Skeletal muscle satellite cell (primary cell): ENCODE data around the gene PTPN11. TPM values are rescaled to one million over a fixed set of nuclear protein-coding genes. Genes with fewer than 3 reads are reported as not detected.
A peak's percentile ranks its signal among the peaks of the same experiment; 100 is the strongest.

Experiments used
- H3K27me3 ChIP-seq: 2 replicates; pipeline ENCODE4 v1.7.0; 2013; ENCODE audit warnings: low read length; ENCODE audit not compliant: control insufficient read depth, insufficient read depth
- H3K36me3 ChIP-seq: 2 replicates; pipeline ENCODE4 v1.7.0; 2013; ENCODE audit warnings: mild to moderate bottlenecking, control low read depth, low read length; ENCODE audit not compliant: insufficient read depth
- H3K4me1 ChIP-seq: 2 replicates; pipeline ENCODE4 v1.7.0; 2013; ENCODE audit warnings: low read length; ENCODE audit not compliant: control insufficient read depth, insufficient read depth
- H3K4me2 ChIP-seq: 2 replicates; pipeline ENCODE4 v1.7.0; 2013; ENCODE audit warnings: mild to moderate bottlenecking, low read length
- H3K4me3 ChIP-seq: 2 replicates; pipeline ENCODE4 v1.7.0; 2013; ENCODE audit warnings: low read length
- H3K9ac ChIP-seq: 2 replicates; pipeline ENCODE4 v1.7.0; 2013; ENCODE audit warnings: mild to moderate bottlenecking, low read depth, low read length, moderate library complexity
- H3K9me3 ChIP-seq: replicated peaks from 2 replicates; pipeline ENCODE4 v1.7.0; 2013; ENCODE audit warnings: mild to moderate bottlenecking, control low read depth, low read length
- total RNA-seq: library from RNA; depleted of rRNA; stranded (reverse); fragments of >200 nt; gene quantifications from 2 replicates; pipeline ENCODE4 v1.2.3, GENCODE V29; 2012; rRNA removed

The PTPN11 gene
- total RNA-seq = 81.0 and 112 TPM in 2 replicates

DNA sequence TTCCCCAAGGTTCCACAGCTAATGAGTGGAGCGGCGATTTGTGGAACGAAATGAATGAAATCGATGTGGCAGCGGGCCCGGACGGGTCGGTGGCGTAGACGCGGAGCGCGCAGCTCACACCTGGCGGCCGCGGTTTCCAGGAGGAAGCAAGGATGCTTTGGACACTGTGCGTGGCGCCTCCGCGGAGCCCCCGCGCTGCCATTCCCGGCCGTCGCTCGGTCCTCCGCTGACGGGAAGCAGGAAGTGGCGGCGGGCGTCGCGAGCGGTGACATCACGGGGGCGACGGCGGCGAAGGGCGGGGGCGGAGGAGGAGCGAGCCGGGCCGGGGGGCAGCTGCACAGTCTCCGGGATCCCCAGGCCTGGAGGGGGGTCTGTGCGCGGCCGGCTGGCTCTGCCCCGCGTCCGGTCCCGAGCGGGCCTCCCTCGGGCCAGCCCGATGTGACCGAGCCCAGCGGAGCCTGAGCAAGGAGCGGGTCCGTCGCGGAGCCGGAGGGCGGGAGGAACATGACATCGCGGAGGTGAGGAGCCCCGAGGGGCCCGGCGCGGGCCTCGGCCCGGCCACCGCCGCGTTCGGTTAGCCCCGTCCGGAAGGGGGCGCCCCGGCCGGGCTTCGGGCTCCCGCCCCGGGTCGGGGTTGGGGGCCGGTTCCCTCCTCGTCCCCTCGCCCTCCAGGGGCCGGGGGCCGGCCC is at the start of gene PTPN11:
Gene PTPN11 (plus strand): TSS at position 340 of the 689 bp plus-strand sequence. CDS start 165 bp downstream, at position 505.
- Histone ChIP-seq H3K4me3 (peak within 1 kb of the TSS; percentile 96), H3K4me1 (peaks cover 18% of the 10 kb centered on the region), H3K9me3 (no peaks in the 10 kb centered on the region), H3K27me3 (no peaks in the 10 kb centered on the region), H3K9ac (peak within 1 kb of the TSS; percentile 98), H3K36me3 (no peaks in the 10 kb centered on the region), H3K4me2 (peak within 1 kb of the TSS; percentile 90)

DNA sequence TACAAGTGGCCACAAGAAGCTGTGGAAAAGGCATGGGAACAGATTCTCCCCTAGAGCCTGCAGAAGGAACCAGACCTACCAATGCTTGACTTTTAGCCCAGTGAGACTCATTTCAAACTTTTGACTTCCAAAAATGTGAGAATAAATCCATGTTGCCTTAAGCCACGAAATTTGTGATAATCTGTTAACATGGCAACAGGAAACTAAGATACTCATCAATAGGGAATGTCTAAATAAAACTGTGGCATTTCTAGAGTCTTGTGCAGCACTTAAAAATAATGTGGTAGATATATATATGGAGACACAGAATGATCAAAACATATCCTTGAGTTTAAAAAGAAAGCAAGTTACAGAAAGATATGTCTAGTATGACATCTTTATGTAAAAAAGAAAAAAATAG is 48.5 kb upstream of the PTPN11 start:
- Histone ChIP-seq H3K4me1 (no peaks in the 10 kb centered on the region), H3K27me3 (no peaks in the 10 kb centered on the region), H3K4me2 (no peak overlapping the region), H3K9ac (no peak overlapping the region), H3K4me3 (no peak overlapping the region), H3K36me3 (no peaks in the 10 kb centered on the region), H3K9me3 (no peaks in the 10 kb centered on the region)

DNA sequence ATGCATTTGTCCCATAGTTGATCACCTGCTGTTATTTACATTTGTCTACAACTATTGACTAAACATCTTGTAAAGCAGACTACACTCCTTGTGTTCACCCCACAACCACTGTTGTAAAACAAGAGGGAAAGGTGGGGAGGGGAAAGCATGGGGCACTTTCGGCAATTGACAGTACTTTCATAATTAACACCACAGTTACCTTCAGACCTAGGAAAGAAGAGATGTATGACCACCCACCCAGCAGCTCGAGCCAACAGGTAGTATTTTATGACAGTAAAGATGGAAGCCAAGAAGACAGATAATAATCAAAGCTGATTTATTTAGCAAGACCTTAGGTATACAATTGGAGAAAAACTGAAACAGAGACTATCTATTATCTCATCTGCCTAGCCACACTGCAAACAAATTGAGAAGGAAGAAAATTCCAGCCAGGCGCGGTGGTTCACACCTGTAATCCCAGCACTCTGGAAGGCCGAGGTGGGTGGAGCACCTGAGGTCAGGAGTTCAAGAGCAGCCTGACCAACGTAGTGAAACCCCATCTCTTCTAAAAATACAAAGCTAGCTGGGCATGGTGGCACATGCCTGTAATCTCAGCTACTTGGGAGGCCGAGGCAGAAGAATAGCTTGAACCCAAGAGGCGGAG is 47.8 kb upstream of the PTPN11 start:
- Histone ChIP-seq H3K4me2 (no peak overlapping the region), H3K9me3 (no peaks in the 10 kb centered on the region), H3K4me1 (no peaks in the 10 kb centered on the region), H3K4me3 (no peak overlapping the region), H3K9ac (no peak overlapping the region), H3K36me3 (no peaks in the 10 kb centered on the region), H3K27me3 (no peaks in the 10 kb centered on the region)

DNA sequence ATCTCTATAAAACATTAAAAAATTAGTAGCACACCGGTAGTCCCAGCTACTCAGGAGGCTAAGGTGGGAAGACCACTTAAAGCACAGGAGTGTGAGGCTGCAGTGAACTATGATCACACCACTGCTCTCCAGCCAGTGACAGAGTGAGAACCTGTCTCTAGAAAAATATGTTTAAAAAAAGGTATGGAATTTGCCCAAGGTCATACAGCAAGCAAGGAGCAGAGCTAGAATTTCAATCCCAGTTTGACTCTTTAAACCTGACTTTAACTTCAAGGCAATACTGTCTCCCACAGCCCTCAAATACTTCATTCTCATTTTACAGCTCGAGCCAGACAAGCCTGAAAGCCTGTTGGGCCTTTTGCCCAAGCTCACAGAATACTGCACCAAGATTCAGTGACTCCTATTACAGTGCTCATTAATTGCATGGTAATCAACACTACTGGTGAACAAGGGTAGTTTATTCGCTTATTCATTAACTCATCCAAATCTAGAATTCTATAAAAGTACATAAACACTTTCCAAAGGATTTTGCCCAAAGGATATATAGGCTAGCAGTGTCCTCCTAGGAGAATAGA is 44.5 kb upstream of the PTPN11 start:
- H3K9ac ChIP-seq = no peak overlapping the region
- no peaks in the 10 kb centered on the region for H3K9me3 ChIP-seq
- no peaks in the 10 kb centered on the region for H3K27me3 ChIP-seq
- no peaks in the 10 kb centered on the region for H3K4me1 ChIP-seq
- H3K4me2 ChIP-seq = no peak overlapping the region
- no peaks in the 10 kb centered on the region for H3K36me3 ChIP-seq
- no peak overlapping the region for H3K4me3 ChIP-seq

DNA sequence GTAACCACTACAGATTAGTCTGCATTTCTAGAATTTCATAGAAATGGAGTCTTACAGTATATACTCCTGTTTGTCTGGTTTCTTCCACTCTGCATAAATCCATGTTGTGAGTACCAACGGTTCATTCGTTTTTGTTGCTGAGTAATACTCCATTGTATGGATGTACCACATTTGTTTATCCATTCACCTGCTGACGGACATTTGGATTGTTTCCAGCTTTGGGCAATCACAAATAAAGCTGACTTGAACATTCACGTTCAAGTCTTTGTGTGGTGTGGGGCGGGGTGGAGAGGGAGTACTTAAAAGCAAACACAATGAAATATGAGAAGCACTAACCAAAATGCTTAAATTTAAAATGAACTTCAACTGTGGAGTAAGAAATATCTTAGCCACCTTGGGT is 43.6 kb upstream of the PTPN11 start:
- no peaks in the 10 kb centered on the region for H3K4me1 ChIP-seq
- H3K36me3 ChIP-seq = no peaks in the 10 kb centered on the region
- H3K9me3 ChIP-seq = no peaks in the 10 kb centered on the region
- no peak overlapping the region for H3K4me3 ChIP-seq
- H3K9ac ChIP-seq = no peak overlapping the region
- no peak overlapping the region for H3K4me2 ChIP-seq
- H3K27me3 ChIP-seq = no peaks in the 10 kb centered on the region

DNA sequence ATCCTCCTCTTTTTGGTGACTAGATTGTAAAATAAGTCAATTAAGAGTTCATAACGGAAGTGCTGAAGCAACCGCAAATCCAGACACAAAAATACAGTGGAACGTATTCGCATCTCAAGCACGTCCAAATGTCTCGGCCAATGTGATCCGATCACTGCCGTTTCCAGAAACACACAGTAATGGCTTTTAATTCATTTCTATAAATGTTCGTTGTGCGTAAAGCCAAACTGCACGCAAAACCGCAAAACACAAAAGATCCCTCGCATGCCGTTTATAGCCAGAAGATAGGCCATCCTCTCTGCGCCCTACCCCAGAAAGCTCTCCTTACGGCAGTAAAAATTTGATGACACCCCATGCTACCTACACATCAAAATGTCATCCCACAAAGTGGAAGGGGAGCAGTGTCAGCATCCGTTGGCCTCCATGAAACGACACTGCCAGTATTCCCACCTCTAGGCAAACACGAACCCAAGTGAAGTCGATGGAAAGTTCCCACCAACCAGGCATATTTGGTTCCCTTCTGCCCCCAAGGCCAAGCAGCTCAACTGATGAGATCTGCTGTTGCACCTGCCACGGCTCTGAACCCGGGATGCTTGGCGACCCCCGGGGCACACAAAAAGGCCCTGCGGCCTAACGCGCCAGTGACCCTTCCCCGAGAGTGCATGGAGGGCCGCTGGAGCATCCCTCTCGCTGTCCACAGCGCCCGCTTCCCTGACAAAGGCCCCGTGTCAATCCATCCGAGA is 37.9 kb upstream of the PTPN11 start:
- H3K27me3 ChIP-seq = no peaks in the 10 kb centered on the region
- H3K4me3 ChIP-seq = peak overlapping the region; percentile 93
- H3K4me1 ChIP-seq = peaks cover 8% of the 10 kb centered on the region
- H3K36me3 ChIP-seq = no peaks in the 10 kb centered on the region
- H3K9me3 ChIP-seq = no peaks in the 10 kb centered on the region
- H3K4me2 ChIP-seq = peak overlapping the region; percentile 85
- H3K9ac ChIP-seq = peak overlapping the region; percentile 88

DNA sequence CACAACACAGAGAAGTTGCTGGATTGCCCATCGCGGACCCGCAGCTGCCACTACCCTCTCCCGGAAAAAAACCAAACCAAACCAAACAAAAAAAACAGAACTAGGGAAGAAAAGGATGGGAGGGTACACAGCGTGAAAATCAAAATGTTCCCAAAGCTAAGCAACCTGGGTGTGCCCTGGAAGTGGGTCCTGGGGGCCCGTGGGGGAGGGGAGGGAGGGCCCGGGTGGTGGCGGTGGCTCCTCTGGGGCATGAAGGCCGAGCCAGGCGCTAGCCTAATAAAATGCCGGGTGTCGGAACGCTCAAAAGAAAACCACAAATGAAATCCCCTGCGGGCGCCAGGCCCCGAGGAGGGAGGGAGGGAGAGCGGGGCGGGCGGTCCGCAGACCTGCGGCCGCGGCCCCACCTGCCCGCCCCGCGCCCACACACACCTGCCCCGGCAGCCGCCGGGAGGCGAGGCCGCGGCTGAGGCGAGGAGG is 37.3 kb upstream of the PTPN11 start:
- Histone ChIP-seq H3K9me3 (no peaks in the 10 kb centered on the region), H3K4me3 (peak overlapping the region; percentile 93), H3K4me2 (peak overlapping the region; percentile 85), H3K9ac (peak overlapping the region; percentile 88), H3K27me3 (no peaks in the 10 kb centered on the region), H3K4me1 (peaks cover 8% of the 10 kb centered on the region), H3K36me3 (no peaks in the 10 kb centered on the region)

DNA sequence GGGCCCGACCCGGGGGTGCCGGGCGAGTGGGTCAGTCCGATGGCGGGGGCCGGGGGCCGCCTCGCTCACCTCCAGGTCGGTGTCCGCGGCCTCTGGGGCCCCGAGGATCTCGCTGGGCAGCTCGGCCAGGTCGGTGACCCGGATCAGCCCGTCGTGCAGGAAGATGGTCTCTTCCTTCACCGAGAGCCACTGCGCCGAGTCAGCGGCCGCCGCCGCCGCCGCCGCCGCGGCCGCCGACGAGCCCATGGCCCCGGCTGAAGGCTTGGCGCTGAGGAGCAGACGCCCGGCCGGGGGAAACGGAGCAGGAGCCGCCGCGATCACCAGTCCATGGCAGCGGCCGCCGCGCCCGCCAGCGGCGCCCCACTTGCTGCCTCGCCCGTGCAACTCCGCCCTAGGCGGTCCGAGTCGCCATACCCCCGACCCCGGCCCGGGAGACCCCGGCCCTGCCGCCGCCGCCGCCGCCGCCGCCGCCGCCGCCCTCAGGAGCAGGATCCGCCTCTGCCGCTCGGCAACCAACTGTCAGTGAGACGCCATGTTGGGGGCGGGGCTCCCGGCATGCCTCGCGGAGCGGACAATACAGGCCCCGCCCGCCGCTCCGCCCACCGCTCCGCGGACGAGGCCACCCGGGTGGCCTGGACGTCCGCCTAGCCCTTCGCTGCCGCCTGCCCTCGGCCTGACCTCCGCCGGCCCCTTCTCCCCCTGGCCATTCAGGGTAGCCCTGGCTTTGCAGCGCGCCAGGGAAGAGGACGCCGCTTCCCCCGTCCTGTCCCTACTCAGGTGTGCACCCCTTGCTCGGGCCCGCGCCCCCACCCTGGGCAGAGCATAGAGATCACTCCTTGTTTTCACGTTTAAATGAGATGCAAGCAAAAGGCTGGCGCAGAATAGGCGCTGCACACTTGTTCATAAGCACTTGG is 36.6 kb upstream of the PTPN11 start, which contains the start of gene HECTD4:
Gene HECTD4 (minus strand): TSS at position 549 of the 914 bp plus-strand sequence. CDS start 303 bp downstream, at position 246.
- Histone ChIP-seq H3K4me3 (peak within 1 kb of the TSS; percentile 93), H3K36me3 (no peaks in the 10 kb centered on the region), H3K4me1 (peaks cover 8% of the 10 kb centered on the region)

DNA sequence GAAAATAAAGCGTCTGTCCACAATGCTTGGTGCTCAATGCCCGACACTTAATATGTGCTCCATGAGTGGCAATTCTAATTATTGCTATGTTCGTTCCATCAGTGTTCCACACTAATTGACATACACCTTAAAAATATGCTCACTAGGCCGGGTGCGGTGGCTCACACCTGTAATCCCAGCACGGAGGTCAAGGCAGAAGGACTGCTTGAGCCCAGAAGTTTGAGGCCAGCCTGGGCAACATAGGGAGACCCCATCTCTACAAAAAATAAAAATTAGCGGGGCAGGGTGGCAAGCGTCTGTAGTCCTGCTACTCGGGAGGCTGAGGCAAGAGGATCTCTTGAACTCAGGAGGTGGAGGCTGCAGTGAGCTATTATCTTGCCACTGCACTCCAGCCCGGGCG is 35.9 kb upstream of the PTPN11 start:
- Histone ChIP-seq H3K36me3 (no peaks in the 10 kb centered on the region), H3K4me3 (peak overlapping the region; percentile 93), H3K4me1 (peaks cover 8% of the 10 kb centered on the region), H3K9me3 (no peaks in the 10 kb centered on the region), H3K9ac (peak overlapping the region; percentile 88), H3K27me3 (no peaks in the 10 kb centered on the region), H3K4me2 (peak overlapping the region; percentile 95)

More for the DNA sequence above, 36.6 kb upstream of the PTPN11 start, which contains the start of gene HECTD4:
- Histone ChIP-seq H3K9me3 (no peaks in the 10 kb centered on the region), H3K4me2 (peak within 1 kb of the TSS; percentile 95), H3K9ac (peak within 1 kb of the TSS; percentile 88), H3K27me3 (no peaks in the 10 kb centered on the region)

DNA sequence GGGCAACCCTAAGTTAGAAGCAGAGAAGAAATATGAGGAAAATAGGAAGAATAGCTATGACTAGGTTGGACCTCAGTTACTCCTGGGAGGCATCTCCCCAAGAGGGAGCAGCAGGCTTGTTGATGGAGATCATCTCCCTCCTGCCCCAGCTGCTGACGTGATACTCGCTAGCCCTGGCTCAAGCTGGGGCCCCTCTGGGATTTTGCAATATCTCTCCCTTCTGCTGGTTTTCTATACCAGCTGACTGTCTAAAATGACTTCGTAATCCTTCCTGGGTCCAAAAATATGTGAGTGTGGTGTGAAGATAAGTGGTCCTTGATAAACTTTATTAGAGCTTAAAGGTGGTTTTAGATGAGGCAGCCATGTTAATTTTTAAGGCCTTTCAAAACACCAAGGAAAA is 32.0 kb upstream of the PTPN11 start:
- Histone ChIP-seq H3K9ac (peak overlapping the region; percentile 42), H3K9me3 (no peaks in the 10 kb centered on the region), H3K27me3 (peaks cover 7% of the 10 kb centered on the region), H3K4me1 (no peaks in the 10 kb centered on the region), H3K36me3 (no peaks in the 10 kb centered on the region), H3K4me3 (no peak overlapping the region), H3K4me2 (no peak overlapping the region)
